Activated B cell treated with CpG ODN at 0.5 μM for 24 hours (primary cell): ENCODE results near the gene VAT1L. TPM values are rescaled to one million over a fixed set of nuclear protein-coding genes. Genes with fewer than 3 reads are reported as not detected.

Experiments used
- ATAC-seq: fragments of 200-7000 bp; cut with Tn5 transposase; one replicate; pipeline ENCODE4 v1.10.0; 2021; ENCODE audit warnings: low read depth, mild to moderate bottlenecking, moderate library complexity
- CTCF ChIA-PET: fragments of 350-600 bp; sonication (Branson Sonifier 250); formaldehyde crosslinking; loops from one replicate; lab custom pipeline; 2021; ENCODE audit warnings: antibody characterized with exemption; lab: Charles Lee
- POLR2A ChIA-PET: fragments of 350-600 bp; sonication (Branson Sonifier 250); formaldehyde crosslinking; loops from one replicate; lab custom pipeline; 2021; ENCODE audit warnings: antibody characterized with exemption; lab: Charles Lee
- DNase-seq: peaks from one replicate; pipeline ENCODE4 v3.0.0; 2022
- H3K27ac Mint-ChIP-seq: one replicate; pipeline ENCODE4 v1.8.0; 2020; ENCODE audit warnings: mixed read lengths
- H3K27me3 Mint-ChIP-seq: one replicate; pipeline ENCODE4 v1.8.0; 2021; ENCODE audit warnings: mixed read lengths
- H3K36me3 Mint-ChIP-seq: one replicate; pipeline ENCODE4 v1.8.0; 2021; ENCODE audit warnings: low read depth, mixed read lengths
- H3K4me1 Mint-ChIP-seq: one replicate; pipeline ENCODE4 v1.8.0; 2021; ENCODE audit warnings: mixed read lengths
- H3K4me3 Mint-ChIP-seq: one replicate; pipeline ENCODE4 v1.8.0; 2020; ENCODE audit warnings: mild to moderate bottlenecking, mixed read lengths
- H3K9me3 Mint-ChIP-seq: one replicate; pipeline ENCODE4 v1.8.0; 2020; ENCODE audit warnings: mixed read lengths
- intact Hi-C: fragments of 100-400 bp; cut with micrococcal nuclease; formaldehyde crosslinking; loops from one replicate; pipeline ENCODE4 v1.15.1; 2024
- total RNA-seq: library from RNA; stranded (reverse); gene quantifications from 2 replicates; pipeline ENCODE4 v1.2.3, GENCODE V29; 2022
- TF ChIP-seq, protein P1 (sequence below): fragments of 200-600 bp; IDR thresholded peaks from one replicate; pipeline ENCODE4 v1.8.0; 2022; ENCODE audit warnings: antibody characterized with exemption, mild to moderate bottlenecking

VAT1L gene
- total RNA-seq, 1 donor from 2014 or later, result not detected

DNA sequence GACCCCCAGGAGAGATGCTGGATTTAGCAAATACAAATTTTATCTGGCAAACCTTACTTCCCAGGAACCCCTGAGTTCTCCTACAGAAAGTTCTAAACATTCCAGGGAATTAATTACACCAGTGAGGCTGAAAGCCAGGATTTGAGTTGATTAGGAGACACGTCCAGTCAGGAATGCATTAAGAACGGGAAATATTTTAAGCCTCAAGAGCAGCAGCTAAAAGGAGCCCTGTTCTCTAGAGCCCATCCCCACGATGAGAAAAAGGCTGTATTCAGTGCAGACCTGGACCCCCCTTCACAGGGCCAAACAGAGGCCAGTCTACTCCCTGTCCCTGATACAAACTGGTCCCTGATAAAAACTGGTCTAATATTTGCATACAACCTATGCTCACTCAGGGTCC is 55.0 kb downstream of the VAT1L start:
- ChIA-PET CTCF (interaction anchor here (0.6 kb wide), 1 partner anchor 82 kb away, joined by 3 read pairs; no protein-coding TSS in a partner anchor), POLR2A (no interaction called here)
- Mint-ChIP-seq H3K27ac (no peak overlapping the region), H3K9me3 (no peaks in the 10 kb centered on the region), H3K27me3 (no peaks in the 10 kb centered on the region), H3K4me1 (no peaks in the 10 kb centered on the region), H3K4me3 (no peak overlapping the region), H3K36me3 (no peaks in the 10 kb centered on the region)
- intact Hi-C loops, result no loop called here
- ATAC-seq (no peak), DNase-seq (no peak)
- TF ChIP-seq, protein P1, sequence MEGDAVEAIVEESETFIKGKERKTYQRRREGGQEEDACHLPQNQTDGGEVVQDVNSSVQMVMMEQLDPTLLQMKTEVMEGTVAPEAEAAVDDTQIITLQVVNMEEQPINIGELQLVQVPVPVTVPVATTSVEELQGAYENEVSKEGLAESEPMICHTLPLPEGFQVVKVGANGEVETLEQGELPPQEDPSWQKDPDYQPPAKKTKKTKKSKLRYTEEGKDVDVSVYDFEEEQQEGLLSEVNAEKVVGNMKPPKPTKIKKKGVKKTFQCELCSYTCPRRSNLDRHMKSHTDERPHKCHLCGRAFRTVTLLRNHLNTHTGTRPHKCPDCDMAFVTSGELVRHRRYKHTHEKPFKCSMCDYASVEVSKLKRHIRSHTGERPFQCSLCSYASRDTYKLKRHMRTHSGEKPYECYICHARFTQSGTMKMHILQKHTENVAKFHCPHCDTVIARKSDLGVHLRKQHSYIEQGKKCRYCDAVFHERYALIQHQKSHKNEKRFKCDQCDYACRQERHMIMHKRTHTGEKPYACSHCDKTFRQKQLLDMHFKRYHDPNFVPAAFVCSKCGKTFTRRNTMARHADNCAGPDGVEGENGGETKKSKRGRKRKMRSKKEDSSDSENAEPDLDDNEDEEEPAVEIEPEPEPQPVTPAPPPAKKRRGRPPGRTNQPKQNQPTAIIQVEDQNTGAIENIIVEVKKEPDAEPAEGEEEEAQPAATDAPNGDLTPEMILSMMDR, result no peak

DNA sequence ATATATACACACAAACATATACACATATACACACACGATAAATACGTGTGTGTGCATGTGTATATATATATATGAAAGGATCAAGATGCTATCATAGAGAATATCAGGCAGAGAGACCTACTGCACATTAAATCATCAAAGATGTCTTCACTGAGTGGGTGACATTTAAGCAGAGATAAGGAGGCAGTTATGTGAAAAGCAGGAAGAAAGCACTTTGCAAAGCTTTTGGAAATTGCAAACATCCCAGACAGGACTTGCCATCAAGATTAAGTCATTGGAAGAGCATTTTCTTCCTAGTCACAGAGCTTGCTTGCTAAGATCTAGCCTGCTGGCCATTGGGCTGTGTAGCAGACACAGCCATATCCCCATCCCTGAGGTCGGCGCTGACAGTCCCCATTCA is 56.4 kb downstream of the VAT1L start:
- intact Hi-C loops, result no loop called here
- ATAC-seq, result no peak

DNA sequence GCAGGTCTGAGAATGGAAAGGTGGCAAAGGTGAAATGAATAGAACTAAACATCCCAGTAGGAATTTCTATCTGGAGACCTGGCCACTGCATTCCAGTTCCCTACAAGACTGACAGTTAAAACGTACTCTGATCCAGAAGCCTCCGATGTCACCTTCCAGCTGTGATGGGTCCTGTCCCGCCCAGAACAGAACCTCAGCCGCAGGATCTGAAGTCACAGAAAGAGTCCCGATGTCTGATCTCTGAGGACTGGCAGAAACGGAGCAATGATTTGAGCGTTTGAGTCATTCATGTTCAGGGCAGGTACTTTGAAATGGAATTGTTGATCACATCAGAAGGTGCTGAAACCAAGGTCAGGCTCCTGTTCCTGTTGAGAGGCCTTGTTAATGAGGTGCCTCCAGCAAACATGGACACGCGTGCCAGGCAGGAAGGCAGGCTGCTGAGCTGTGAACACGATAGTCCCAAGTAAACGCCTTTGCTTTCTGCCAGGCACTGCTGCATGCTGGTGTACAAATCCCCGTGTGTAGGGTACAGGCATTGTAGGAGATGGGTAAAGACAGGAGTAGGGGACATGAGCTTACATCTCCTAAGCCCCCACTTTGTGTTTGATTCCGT is 61.4 kb downstream of the VAT1L start:
- no peaks in the 10 kb centered on the region for H3K4me1 Mint-ChIP-seq
- no peaks in the 10 kb centered on the region for H3K9me3 Mint-ChIP-seq
- no peak overlapping the region for H3K4me3 Mint-ChIP-seq
- CTCF ChIA-PET, result no interaction called here
- H3K27me3 Mint-ChIP-seq, result no peaks in the 10 kb centered on the region
- ATAC-seq (no peak), DNase-seq (no peak)
- POLR2A ChIA-PET, result no interaction called here
- TF ChIP-seq, protein P1, result no peak
- H3K36me3 Mint-ChIP-seq, result no peaks in the 10 kb centered on the region
- H3K27ac Mint-ChIP-seq, result no peak overlapping the region
- intact Hi-C loops, result no loop called here

More for the DNA sequence above, 56.4 kb downstream of the VAT1L start:
- CTCF ChIA-PET, result no interaction called here
- Mint-ChIP-seq H3K36me3 (no peaks in the 10 kb centered on the region), H3K27me3 (no peaks in the 10 kb centered on the region), H3K4me1 (no peaks in the 10 kb centered on the region), H3K4me3 (no peak overlapping the region), H3K9me3 (no peaks in the 10 kb centered on the region), H3K27ac (no peak overlapping the region)
- POLR2A ChIA-PET, result no interaction called here
- TF ChIP-seq, protein P1, result no peak
- no peak for DNase-seq

DNA sequence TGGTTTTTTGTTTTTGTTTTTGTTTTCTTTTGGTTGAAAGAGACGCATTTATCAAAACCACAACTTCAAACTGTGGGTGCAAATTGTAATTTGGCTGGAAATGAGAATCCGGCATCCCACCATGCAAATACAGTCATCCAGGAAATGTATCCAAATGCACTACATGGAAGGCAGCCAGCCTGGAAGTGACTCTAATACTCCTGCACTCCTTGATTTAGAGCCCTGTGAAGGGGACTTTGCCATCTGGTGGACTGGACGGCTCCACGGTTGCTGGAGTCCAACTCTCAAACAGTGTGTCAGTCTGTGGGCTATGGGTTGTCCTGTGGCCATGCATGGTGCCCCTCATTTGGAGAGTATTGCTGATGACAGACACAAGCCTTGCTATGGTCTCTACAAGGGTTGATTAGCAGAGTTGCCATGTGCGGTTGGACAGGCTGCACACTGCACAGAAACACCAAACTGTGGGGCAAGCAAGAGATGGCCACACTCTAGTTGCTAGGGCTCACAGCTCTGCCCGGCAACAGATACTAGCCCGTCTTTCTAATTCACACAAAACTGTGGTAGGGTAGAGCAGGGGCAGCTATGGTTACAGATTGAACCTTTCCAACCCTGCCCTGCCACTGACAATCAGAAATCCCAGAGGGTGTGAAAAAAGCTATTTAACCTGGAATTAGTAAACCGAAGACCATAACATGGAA is 62.4 kb downstream of the VAT1L start:
- no peaks in the 10 kb centered on the region for H3K4me1 Mint-ChIP-seq
- intact Hi-C loops, result no loop called here
- no peaks in the 10 kb centered on the region for H3K36me3 Mint-ChIP-seq
- ChIA-PET POLR2A (no interaction called here), CTCF (no interaction called here)
- no peaks in the 10 kb centered on the region for H3K9me3 Mint-ChIP-seq
- ATAC-seq, result no peak
- no peak for DNase-seq
- H3K27me3 Mint-ChIP-seq, result no peaks in the 10 kb centered on the region
- TF ChIP-seq, protein P1, result no peak
- H3K27ac Mint-ChIP-seq, result no peak overlapping the region
- H3K4me3 Mint-ChIP-seq, result no peak overlapping the region

DNA sequence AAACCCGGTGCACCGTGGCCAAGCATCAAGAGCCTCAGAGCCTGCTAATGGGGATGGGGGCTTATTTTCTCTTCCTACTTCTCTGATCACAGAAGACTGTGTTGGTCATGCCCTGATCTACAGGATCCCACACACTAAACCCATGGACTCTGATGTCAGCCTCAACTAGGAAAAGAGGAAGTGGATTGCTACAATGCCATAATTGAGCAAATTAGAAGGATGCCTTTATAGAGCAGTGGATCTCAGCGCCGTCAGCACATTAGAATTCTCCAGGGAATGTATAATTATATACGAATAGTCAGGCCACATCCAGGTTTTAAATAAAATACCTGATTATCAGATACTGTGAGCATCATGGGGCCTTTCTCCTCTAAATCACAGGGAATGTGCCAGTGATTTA is 64.8 kb downstream of the VAT1L start:
- CTCF ChIA-PET, result no interaction called here
- H3K27ac Mint-ChIP-seq, result no peak overlapping the region

More for the DNA sequence above, 64.8 kb downstream of the VAT1L start:
- Mint-ChIP-seq H3K4me1 (no peaks in the 10 kb centered on the region), H3K27me3 (peaks cover 2% of the 10 kb centered on the region), H3K36me3 (no peaks in the 10 kb centered on the region), H3K9me3 (no peaks in the 10 kb centered on the region), H3K4me3 (no peak overlapping the region)
- intact Hi-C loops, result no loop called here
- POLR2A ChIA-PET, result no interaction called here
- TF ChIP-seq, protein P1, result no peak
- DNase-seq (no peak), ATAC-seq (no peak)
